DOHH2 (cell line): ENCODE measurements around the gene FADS3.

Source experiments
- H3F3A ChIP-seq: fragments of 200-600 bp; sonication (generic), shearing (Covaris generic); 2 replicates; pipeline ENCODE4 v1.6.0; 2016; ENCODE audit warnings: antibody characterized with exemption, mild to moderate bottlenecking; ENCODE audit not compliant: control insufficient read depth, insufficient read depth
- H3K27ac ChIP-seq: fragments of 200-600 bp; sonication (generic); 2 replicates; pipeline ENCODE4 v1.5.1; 2014; ENCODE audit warnings: low read depth, mild to moderate bottlenecking, low read length, moderate library complexity
- H3K27me3 ChIP-seq: fragments of 200-600 bp; sonication (generic); 2 replicates; pipeline ENCODE4 v1.6.1; 2014; ENCODE audit warnings: mild to moderate bottlenecking, low read length, mixed read lengths; ENCODE audit not compliant: control insufficient read depth
- H3K36me3 ChIP-seq: fragments of 200-600 bp; sonication (generic); 2 replicates; pipeline ENCODE4 v1.6.1; 2014; ENCODE audit warnings: mild to moderate bottlenecking, low read length, moderate library complexity, mixed read lengths; ENCODE audit not compliant: control insufficient read depth
- H3K4me1 ChIP-seq: fragments of 200-600 bp; sonication (generic); 2 replicates; pipeline ENCODE4 v1.6.1; 2014; ENCODE audit warnings: mild to moderate bottlenecking, low read length, mixed read lengths; ENCODE audit not compliant: control insufficient read depth
- H3K4me2 ChIP-seq: fragments of 200-600 bp; sonication (generic); 2 replicates; pipeline ENCODE4 v1.6.0; 2014; ENCODE audit warnings: mild to moderate bottlenecking, low read length, moderate library complexity
- H3K4me3 ChIP-seq: fragments of 200-600 bp; sonication (generic); 2 replicates; pipeline ENCODE4 v1.5.1; 2014; ENCODE audit warnings: mild to moderate bottlenecking, low read length, mixed read lengths
- H3K79me2 ChIP-seq: fragments of 200-600 bp; sonication (generic); 2 replicates; pipeline ENCODE4 v1.6.1; 2014; ENCODE audit warnings: mild to moderate bottlenecking, low read length, mixed read lengths; ENCODE audit not compliant: control insufficient read depth
- H3K9me2 ChIP-seq: fragments of 200-600 bp; sonication (generic); replicated peaks from 2 replicates; pipeline ENCODE4 v1.6.1; 2014; ENCODE audit warnings: mild to moderate bottlenecking, low read length, mixed read lengths; ENCODE audit not compliant: control insufficient read depth
- H3K9me3 ChIP-seq: fragments of 200-600 bp; sonication (generic); 2 replicates; pipeline ENCODE4 v1.6.1; 2014; ENCODE audit warnings: antibody characterized with exemption, low read length, mixed read lengths; ENCODE audit not compliant: control insufficient read depth, insufficient read depth
- H4K20me1 ChIP-seq: fragments of 200-600 bp; sonication (generic); 2 replicates; pipeline ENCODE4 v1.6.0; 2014; ENCODE audit warnings: low read depth, mild to moderate bottlenecking, antibody characterized with exemption, low read length, moderate library complexity; ENCODE audit not compliant: control insufficient read depth, insufficient read depth
- EZH2phosphoT487 ChIP-seq: fragments of 200-600 bp; sonication (generic); IDR thresholded peaks from 2 replicates; pipeline ENCODE4 v1.6.1; 2017; ENCODE audit warnings: borderline replicate concordance, mild to moderate bottlenecking, antibody characterized with exemption, low read length, moderate library complexity, mixed read lengths
- TF ChIP-seq, protein P1 (sequence below): fragments of 200-600 bp; sonication (generic); IDR thresholded peaks from one replicate; pipeline ENCODE4 v1.5.1; 2014; ENCODE audit warnings: antibody characterized with exemption, mild to moderate bottlenecking, low read depth, low read length; ENCODE audit not compliant: poor library complexity, severe bottlenecking

The FADS3 gene

DNA sequence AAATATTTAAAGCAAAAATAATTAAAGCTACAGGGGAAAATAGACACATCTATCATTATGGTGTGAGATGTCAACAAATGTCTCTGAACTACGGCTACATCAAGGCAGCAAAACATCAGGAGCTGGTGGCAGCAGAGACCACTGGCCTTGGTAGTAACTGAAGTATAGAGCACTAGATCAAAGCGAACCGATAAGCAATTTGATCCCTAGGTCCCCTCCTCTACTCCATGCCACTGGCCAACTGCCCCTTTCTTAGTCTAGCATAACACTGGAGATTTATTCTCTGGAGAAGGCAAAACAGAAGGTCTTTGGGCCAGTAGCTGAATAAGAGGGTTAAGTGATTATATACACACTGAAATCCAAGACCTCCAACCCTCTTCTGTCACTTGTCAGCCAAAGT lies 39.6 kb upstream of the FADS3 start:
- no peaks in the 10 kb centered on the region for H3K36me3 ChIP-seq
- no peaks in the 10 kb centered on the region for H3K4me1 ChIP-seq
- peaks cover 18% of the 10 kb centered on the region for H3K27me3 ChIP-seq
- no peaks in the 10 kb centered on the region for H3K9me2 ChIP-seq
- H3F3A ChIP-seq, result no peaks in the 10 kb centered on the region
- H3K27ac ChIP-seq, result no peak overlapping the region
- H3K79me2 ChIP-seq, result no peaks in the 10 kb centered on the region
- H4K20me1 ChIP-seq, result no peaks in the 10 kb centered on the region
- TF ChIP-seq, protein P1, sequence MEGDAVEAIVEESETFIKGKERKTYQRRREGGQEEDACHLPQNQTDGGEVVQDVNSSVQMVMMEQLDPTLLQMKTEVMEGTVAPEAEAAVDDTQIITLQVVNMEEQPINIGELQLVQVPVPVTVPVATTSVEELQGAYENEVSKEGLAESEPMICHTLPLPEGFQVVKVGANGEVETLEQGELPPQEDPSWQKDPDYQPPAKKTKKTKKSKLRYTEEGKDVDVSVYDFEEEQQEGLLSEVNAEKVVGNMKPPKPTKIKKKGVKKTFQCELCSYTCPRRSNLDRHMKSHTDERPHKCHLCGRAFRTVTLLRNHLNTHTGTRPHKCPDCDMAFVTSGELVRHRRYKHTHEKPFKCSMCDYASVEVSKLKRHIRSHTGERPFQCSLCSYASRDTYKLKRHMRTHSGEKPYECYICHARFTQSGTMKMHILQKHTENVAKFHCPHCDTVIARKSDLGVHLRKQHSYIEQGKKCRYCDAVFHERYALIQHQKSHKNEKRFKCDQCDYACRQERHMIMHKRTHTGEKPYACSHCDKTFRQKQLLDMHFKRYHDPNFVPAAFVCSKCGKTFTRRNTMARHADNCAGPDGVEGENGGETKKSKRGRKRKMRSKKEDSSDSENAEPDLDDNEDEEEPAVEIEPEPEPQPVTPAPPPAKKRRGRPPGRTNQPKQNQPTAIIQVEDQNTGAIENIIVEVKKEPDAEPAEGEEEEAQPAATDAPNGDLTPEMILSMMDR, result no peak
- TF ChIP-seq EZH2phosphoT487, result no peak
- H3K4me3 ChIP-seq, result no peak overlapping the region
- no peak overlapping the region for H3K4me2 ChIP-seq
- no peaks in the 10 kb centered on the region for H3K9me3 ChIP-seq

DNA sequence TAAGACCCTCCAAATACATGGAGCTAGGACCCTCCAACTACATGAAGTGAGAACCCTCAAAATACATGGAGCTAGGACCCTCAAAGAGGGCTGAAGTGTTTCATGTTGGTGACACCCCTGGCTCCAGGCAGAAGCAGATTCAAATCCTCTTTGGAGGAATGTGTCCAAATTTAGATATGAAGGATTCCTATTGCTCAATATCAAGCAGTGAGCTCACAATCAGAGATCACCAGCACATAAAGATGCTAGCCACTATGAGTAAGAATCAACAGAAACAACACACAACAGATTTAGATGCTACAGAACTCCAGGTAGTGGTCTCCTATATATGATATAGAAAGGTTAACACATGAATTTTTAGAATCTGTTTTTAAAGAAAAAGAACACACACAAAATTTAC lies 37.3 kb upstream of the FADS3 start:
- Histone ChIP-seq H3K4me1 (no peaks in the 10 kb centered on the region), H3K27me3 (peaks cover 26% of the 10 kb centered on the region), H3K36me3 (no peaks in the 10 kb centered on the region), H3K9me3 (no peaks in the 10 kb centered on the region), H3F3A (no peaks in the 10 kb centered on the region), H4K20me1 (no peaks in the 10 kb centered on the region), H3K4me3 (no peak overlapping the region), H3K27ac (no peak overlapping the region), H3K4me2 (no peak overlapping the region), H3K79me2 (no peaks in the 10 kb centered on the region), H3K9me2 (no peaks in the 10 kb centered on the region)
- TF ChIP-seq, protein P1, result no peak

DNA sequence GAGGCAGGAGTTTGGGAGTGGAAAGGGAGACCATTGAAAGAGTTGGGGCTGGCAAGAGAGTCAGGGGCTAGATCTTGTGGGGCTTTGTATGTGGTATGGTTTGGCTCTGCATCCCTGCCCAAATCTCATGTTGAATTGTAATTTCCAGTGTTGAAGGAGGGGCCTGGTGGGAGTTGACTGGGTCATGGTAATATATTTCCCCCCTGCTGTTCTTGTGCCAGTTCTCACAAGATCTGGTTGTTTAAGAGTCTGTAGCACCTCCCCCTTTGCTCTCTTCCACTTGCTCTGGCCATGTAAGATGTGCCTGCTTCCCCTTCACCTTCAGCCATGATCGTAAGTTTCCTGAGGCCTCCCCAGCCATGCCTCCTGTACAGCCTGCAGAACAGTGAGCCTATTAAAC lies 36.2 kb upstream of the FADS3 start:
- Histone ChIP-seq H3K36me3 (no peaks in the 10 kb centered on the region), H4K20me1 (no peaks in the 10 kb centered on the region), H3K9me2 (no peaks in the 10 kb centered on the region), H3K4me3 (no peak overlapping the region), H3K9me3 (no peaks in the 10 kb centered on the region), H3K4me1 (no peaks in the 10 kb centered on the region), H3F3A (no peaks in the 10 kb centered on the region), H3K27ac (no peak overlapping the region), H3K27me3 (peaks cover 33% of the 10 kb centered on the region), H3K4me2 (no peak overlapping the region), H3K79me2 (no peaks in the 10 kb centered on the region)
- no peak for TF ChIP-seq EZH2phosphoT487
- TF ChIP-seq, protein P1, result no peak

DNA sequence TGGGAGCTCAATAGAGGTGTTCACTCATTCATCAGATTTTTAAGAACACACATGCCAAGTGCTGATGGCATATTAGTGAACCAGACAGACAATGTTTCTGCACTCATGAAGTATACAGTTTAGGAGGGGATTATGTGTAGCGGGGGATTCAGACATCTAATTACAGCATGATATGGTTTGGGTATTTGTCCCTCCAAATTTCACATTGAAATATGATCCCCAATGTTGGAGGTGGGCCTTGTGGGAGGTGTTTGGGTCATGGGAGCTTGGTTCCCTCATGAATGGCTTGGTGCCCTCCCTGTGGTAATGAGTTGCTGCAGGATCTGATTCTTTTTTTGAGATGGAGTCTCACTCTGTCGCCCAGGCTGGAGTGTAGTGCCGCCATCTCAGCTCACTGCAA lies 34.9 kb upstream of the FADS3 start:
- no peaks in the 10 kb centered on the region for H3K79me2 ChIP-seq
- H3K27me3 ChIP-seq, result peaks cover 30% of the 10 kb centered on the region
- H3K9me3 ChIP-seq, result no peaks in the 10 kb centered on the region
- H3K4me2 ChIP-seq, result no peak overlapping the region
- H3K4me1 ChIP-seq, result no peaks in the 10 kb centered on the region
- H3K27ac ChIP-seq, result no peak overlapping the region
- H3K36me3 ChIP-seq, result no peaks in the 10 kb centered on the region
- no peaks in the 10 kb centered on the region for H3K9me2 ChIP-seq
- H3K4me3 ChIP-seq, result no peak overlapping the region
- H3F3A ChIP-seq, result no peaks in the 10 kb centered on the region
- H4K20me1 ChIP-seq, result no peaks in the 10 kb centered on the region
- TF ChIP-seq EZH2phosphoT487, result no peak
- TF ChIP-seq, protein P1, result no peak
